Endothelial cell of umbilical vein (primary cell): ENCODE results near the gene FHOD3. TPM values are rescaled to one million over a fixed set of nuclear protein-coding genes. Genes with fewer than 3 reads are reported as not detected.

ENCODE experiments used
- BruUV-seq: library from RNA; stranded (reverse); fragments of 400-500 nt; replicated peaks from 2 replicates; lab custom pipeline; 2021; lab: Mats Ljungman, UMichigan
- CTCF ChIA-PET: fragments of 300-600, 350-600 bp; sonication (Branson Sonifier 250); formaldehyde crosslinking; loops from one replicate; lab custom pipeline; 2021; ENCODE audit warnings: antibody characterized with exemption, inconsistent platforms; lab: Charles Lee
- POLR2A ChIA-PET: fragments of 300-600, 350-600 bp; sonication (Branson Sonifier 250); formaldehyde crosslinking; loops from one replicate; lab custom pipeline; 2021; ENCODE audit warnings: antibody characterized with exemption, inconsistent platforms; lab: Charles Lee
- DNase-seq: peaks from one replicate; pipeline ENCODE4 v3.0.0-alpha.2; 2011; ENCODE audit warnings: low read depth, low spot score
- FAIRE-seq: peaks from 2 replicates; lab custom pipeline; 2011; peaks lifted over from hg19 to GRCh38; lab: Jason Lieb, UNC
- H2AFZ ChIP-seq: 2 replicates; pipeline ENCODE4 v1.6.0; 2012; ENCODE audit warnings: low read depth, low read length, control low read depth, inconsistent platforms
- H3K27ac ChIP-seq: 2 replicates; pipeline ENCODE4 v1.5.1; 2011; ENCODE audit warnings: low read depth, mild to moderate bottlenecking, control low read depth, low read length, moderate library complexity; ENCODE audit not compliant: insufficient read depth
- H3K27me3 ChIP-seq, 2 experiments: 2 replicates each; pipeline versions ENCODE4 v1.6.0 to v1.6.1; 2011; ENCODE audit warnings: low read length in 2 of 2, mixed read lengths in 1 of 2; ENCODE audit not compliant: control insufficient read depth in 2 of 2, insufficient read depth in 2 of 2
- H3K36me3 ChIP-seq, 2 experiments: 2 replicates in 1 of 2; 3 replicates in 1 of 2; pipeline ENCODE4 v1.5.1; 2011; ENCODE audit warnings: low read length in 2 of 2, mild to moderate bottlenecking in 1 of 2, moderate library complexity in 1 of 2; ENCODE audit not compliant: control insufficient read depth in 2 of 2, insufficient read depth in 2 of 2; ENCODE audit errors: extremely low read depth in 1 of 2
- H3K4me1 ChIP-seq: 3 replicates; pipeline ENCODE4 v1.5.1; 2011; ENCODE audit warnings: mild to moderate bottlenecking, low read length; ENCODE audit not compliant: control insufficient read depth, insufficient read depth; ENCODE audit errors: extremely low read depth
- H3K4me2 ChIP-seq: 2 replicates; pipeline ENCODE4 v1.6.1; 2011; ENCODE audit warnings: low read length, control low read depth, mixed read lengths; ENCODE audit not compliant: insufficient read depth
- H3K4me3 ChIP-seq, 3 experiments: fragments of 200-600 bp in 1 of 3; sonication (generic), shearing (Covaris generic) in 1 of 3; replicated peaks in 1 of 3; 2 replicates each; pipeline ENCODE4 v1.5.1; 2011 to 2016; ENCODE audit warnings: control low read depth in 3 of 3, low read length in 3 of 3, mild to moderate bottlenecking in 2 of 3, inconsistent platforms in 1 of 3, low read depth in 1 of 3, moderate library complexity in 1 of 3; ENCODE audit not compliant: insufficient read depth in 1 of 3
- H3K79me2 ChIP-seq: 2 replicates; pipeline ENCODE4 v1.6.0; 2012; ENCODE audit warnings: low read length, inconsistent platforms; ENCODE audit not compliant: control insufficient read depth, insufficient read depth
- H3K9ac ChIP-seq: replicated peaks from 2 replicates; pipeline ENCODE3; 2011; ENCODE audit warnings: low read length, control low read depth; ENCODE audit not compliant: insufficient read depth; ENCODE audit errors: extremely low read depth
- H3K9me1 ChIP-seq: replicated peaks from 3 replicates; pipeline ENCODE4 v1.6.0; 2011; ENCODE audit warnings: mild to moderate bottlenecking, low read length; ENCODE audit not compliant: control insufficient read depth, insufficient read depth; ENCODE audit errors: extremely low read depth
- H3K9me3 ChIP-seq: replicated peaks from 2 replicates; pipeline ENCODE4 v1.5.1; 2012; ENCODE audit warnings: low read length, inconsistent platforms; ENCODE audit not compliant: control insufficient read depth, insufficient read depth
- H4K20me1 ChIP-seq: replicated peaks from 2 replicates; pipeline ENCODE3; 2011; ENCODE audit warnings: mild to moderate bottlenecking, low read length; ENCODE audit not compliant: control insufficient read depth, insufficient read depth; ENCODE audit errors: extremely low read depth
- EZH2 ChIP-seq: IDR thresholded peaks from 2 replicates; pipeline ENCODE4 v1.6.1; 2012; ENCODE audit warnings: borderline replicate concordance, low read depth, mild to moderate bottlenecking, moderate library complexity, low read length, inconsistent platforms; ENCODE audit not compliant: severe bottlenecking
- FOS ChIP-seq: IDR thresholded peaks from 2 replicates; pipeline ENCODE4 v1.6.1; 2011; ENCODE audit warnings: mild to moderate bottlenecking, low read length, moderate library complexity, borderline replicate concordance; ENCODE audit not compliant: insufficient read depth
- GATA2 ChIP-seq: IDR thresholded peaks from 2 replicates; pipeline ENCODE4 v1.7.0; 2011; ENCODE audit warnings: low read depth, mild to moderate bottlenecking, moderate library complexity, mixed read lengths, low read length; ENCODE audit not compliant: insufficient read length, insufficient read depth
- JUN ChIP-seq: IDR thresholded peaks from 2 replicates; pipeline ENCODE4 v1.6.1; 2011; ENCODE audit warnings: borderline replicate concordance, low read depth; ENCODE audit not compliant: insufficient read length, insufficient read depth
- MAX ChIP-seq: IDR thresholded peaks from 2 replicates; pipeline ENCODE4 v1.6.1; 2011; ENCODE audit not compliant: insufficient read depth, insufficient read length
- MYC ChIP-seq: IDR thresholded peaks from one replicate; pipeline ENCODE4 v1.6.1; 2011; ENCODE audit warnings: mild to moderate bottlenecking, low read depth, low read length
- POLR2A ChIP-seq: IDR thresholded peaks from 2 replicates; pipeline ENCODE4 v1.6.1; 2012; ENCODE audit warnings: low read depth, mild to moderate bottlenecking, control low read depth, low read length
- POLR2AphosphoS5 ChIP-seq: IDR thresholded peaks from 2 replicates; pipeline ENCODE4 v1.6.1; 2012; ENCODE audit warnings: low read depth, mild to moderate bottlenecking, control low read depth, low read length, moderate library complexity; ENCODE audit not compliant: insufficient read depth
- dilution Hi-C: fragments of 300-500 bp; cut with MboI; formaldehyde crosslinking; loops from one replicate; pipeline ENCODE4 v1.15.0; 2019; ENCODE audit warnings: low sequenced_read_pairs; ENCODE audit not compliant: extremely low pct_ligation_motif_present
- intact Hi-C: fragments of 100-400 bp; cut with micrococcal nuclease; formaldehyde crosslinking; loops from one replicate; pipeline ENCODE4 v1.10.0; 2022
- polyA plus RNA-seq, 4 experiments: library from polyadenylated mRNA; depleted of rRNA in 3 of 4; stranded (reverse) in 3 of 4; unstranded in 1 of 4; fragments of >200 nt; gene quantifications; 2 replicates each; pipeline versions ENCODE4 v1.2.1 to v1.2.3, GENCODE V29; 2011 to 2012; ENCODE audit warnings: missing spikeins in 1 of 4
- total RNA-seq: library from RNA; stranded (reverse); gene quantifications from 2 replicates; pipeline ENCODE4 v1.2.3, GENCODE V29; 2021
- TF ChIP-seq, protein P1 (sequence below), 2 donors: IDR thresholded peaks; 1 replicate in 1 of 2; 2 replicates in 1 of 2; pipeline ENCODE4 v1.5.1; 2011; ENCODE audit warnings: low read length in 2 of 2, mild to moderate bottlenecking in 2 of 2, moderate library complexity in 2 of 2, control low read depth in 1 of 2, inconsistent platforms in 1 of 2, low read depth in 1 of 2; ENCODE audit not compliant: insufficient read depth in 1 of 2; ENCODE audit errors: extremely low read depth in 1 of 2

The FHOD3 gene
- total and polyA plus RNA-seq, 2 donors (not counting 3 experiments of a cell fraction or from before 2014, with no cell fraction given): 0.06 to 1.5 TPM

DNA sequence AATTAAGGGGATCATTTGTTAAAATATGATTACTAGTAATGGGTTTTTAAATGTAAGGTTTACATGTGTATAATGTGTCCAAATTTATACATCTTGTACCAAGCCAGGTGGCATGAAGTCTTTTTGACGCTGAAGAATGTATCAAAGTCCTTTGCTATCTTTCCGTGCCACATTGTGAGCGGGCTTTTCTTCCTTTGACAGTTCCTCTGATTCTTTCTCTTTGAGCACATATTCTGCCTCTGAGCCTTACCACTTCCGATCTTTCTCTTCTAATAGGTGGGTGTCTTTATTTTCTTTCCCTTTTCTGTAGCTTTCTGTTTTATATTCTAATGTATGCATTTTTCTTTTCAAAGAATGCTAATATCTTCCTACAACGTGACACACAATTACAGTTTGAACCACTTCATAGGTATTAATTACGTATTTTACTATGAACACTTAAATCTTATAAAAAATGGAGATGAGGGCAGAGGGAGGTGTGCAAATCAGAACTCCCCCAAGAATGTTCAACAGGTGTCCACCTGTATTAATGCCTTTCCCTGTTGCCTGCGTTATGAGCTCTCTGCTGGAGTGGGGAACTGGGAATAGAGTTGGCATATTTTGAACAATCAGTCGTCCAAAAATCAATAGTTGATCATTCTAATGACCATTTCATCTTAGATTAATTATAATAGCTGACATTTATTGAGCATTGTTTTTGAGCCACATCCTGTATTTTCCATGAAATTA lies 355.8 kb downstream of the FHOD3 start:
- Histone ChIP-seq H3K79me2 (no peaks in the 10 kb centered on the region), H3K9ac (no peak overlapping the region), H3K4me1 (no peaks in the 10 kb centered on the region), H3K4me2 (no peak overlapping the region), H3K27ac (no peak overlapping the region), H3K9me1 (no peaks in the 10 kb centered on the region), H3K27me3 (no peaks in the 10 kb centered on the region), H3K4me3 (no peak overlapping the region), H3K9me3 (no peaks in the 10 kb centered on the region), H3K36me3 (no peaks in the 10 kb centered on the region), H4K20me1 (no peaks in the 10 kb centered on the region), H2AFZ (no peak overlapping the region)
- BruUV-seq: no TSS peak
- TF ChIP-seq FOS (no peak), MYC (no peak), EZH2 (no peak), POLR2AphosphoS5 (no peak), POLR2A (no peak), MAX (no peak), GATA2 (no peak), JUN (no peak)
- TF ChIP-seq, protein P1, sequence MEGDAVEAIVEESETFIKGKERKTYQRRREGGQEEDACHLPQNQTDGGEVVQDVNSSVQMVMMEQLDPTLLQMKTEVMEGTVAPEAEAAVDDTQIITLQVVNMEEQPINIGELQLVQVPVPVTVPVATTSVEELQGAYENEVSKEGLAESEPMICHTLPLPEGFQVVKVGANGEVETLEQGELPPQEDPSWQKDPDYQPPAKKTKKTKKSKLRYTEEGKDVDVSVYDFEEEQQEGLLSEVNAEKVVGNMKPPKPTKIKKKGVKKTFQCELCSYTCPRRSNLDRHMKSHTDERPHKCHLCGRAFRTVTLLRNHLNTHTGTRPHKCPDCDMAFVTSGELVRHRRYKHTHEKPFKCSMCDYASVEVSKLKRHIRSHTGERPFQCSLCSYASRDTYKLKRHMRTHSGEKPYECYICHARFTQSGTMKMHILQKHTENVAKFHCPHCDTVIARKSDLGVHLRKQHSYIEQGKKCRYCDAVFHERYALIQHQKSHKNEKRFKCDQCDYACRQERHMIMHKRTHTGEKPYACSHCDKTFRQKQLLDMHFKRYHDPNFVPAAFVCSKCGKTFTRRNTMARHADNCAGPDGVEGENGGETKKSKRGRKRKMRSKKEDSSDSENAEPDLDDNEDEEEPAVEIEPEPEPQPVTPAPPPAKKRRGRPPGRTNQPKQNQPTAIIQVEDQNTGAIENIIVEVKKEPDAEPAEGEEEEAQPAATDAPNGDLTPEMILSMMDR (IDR thresholded peaks at IDR 0.05; ENCODE audit: extremely low read depth in 1 of 2, insufficient read depth in 1 of 2, low read depth in 1 of 2, low read length in 2 of 2): no peak
- DNase-seq (no peak), FAIRE-seq (no peak)
- dilution Hi-C loops (no loop called here), intact Hi-C loops (no loop called here)
- CTCF ChIA-PET: interaction anchor here (1.7 kb wide), 1 partner anchor 10 kb away, joined by 6 read pairs; no protein-coding TSS in a partner anchor
- POLR2A ChIA-PET: no interaction called here
